ENCODE measurements around the gene STIMATE.

Gene STIMATE

GRCh38 chr3:52841211-52841980 is 56.0 kb downstream of the STIMATE start:
- DNase-seq (ENCODE audit: low spot score): no peak

- DNase-seq (ENCODE audit: low spot score): no peak
Measured at GRCh38 chr3:52839892-52840545, 57.3 kb downstream of the STIMATE start.

- DNase-seq (ENCODE audit: low spot score): no peak
Measured at GRCh38 chr3:52839268-52839575, 58.1 kb downstream of the STIMATE start.

DNA sequence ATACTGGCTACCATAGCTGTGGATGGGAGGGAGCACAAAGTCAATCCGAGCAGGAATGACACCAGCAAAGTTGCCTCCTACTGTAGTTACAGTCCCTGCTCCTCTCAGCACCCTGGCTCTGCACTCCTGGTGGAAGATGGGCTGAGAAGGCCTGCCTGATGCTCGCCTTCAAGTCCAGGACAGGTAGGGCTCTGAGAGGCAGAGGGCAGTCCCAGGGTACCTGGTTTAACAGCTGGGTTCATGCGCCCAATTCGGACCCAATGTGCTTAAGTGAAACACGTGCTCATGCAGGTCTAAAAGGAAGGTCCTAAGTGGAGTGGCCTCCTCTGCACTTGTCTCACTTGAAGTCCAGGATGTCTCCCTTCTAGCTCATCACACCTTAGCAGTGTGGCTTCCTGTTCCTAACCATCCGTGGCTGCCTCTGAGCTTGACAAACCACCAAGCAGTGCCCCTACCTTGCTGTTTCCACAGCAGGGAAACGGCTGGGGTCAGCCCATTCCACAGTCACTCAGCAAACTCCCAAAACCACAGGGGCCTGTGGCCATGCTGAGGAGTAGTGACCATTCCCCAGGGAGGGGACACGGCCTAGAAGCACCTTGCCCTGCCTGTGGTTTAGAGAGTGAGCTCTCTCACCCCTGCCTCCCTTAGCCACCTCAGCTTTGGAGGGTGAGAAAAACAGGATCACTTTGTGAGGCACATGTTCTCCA is 58.6 kb downstream of the STIMATE start:
- DNase-seq (ENCODE audit: low spot score): peak; percentile 27

DNA sequence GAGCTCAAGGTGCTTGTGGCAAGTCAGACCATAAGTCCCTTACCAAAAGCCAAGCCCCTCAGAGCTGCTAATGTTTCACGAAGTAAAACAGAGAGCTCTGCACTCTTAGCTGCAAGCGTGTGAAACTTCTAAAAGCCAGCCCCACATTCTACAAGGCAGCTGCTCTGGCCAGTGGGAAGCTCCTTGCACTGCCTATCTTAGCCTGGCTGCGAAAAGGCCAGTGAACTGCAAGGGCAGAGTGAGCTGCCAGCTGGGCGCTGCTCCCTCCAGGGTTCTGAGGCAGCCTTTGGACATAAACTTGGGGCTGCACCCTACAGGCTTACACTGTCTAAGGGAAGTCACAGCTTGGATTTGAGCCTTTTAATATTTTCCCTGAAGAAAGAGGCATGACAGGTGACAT is 60.4 kb downstream of the STIMATE start:
- DNase-seq (ENCODE audit: low spot score): no peak

- DNase-seq (ENCODE audit: low spot score): no peak
Measured at GRCh38 chr3:52836471-52836845, 60.9 kb downstream of the STIMATE start.

DNA sequence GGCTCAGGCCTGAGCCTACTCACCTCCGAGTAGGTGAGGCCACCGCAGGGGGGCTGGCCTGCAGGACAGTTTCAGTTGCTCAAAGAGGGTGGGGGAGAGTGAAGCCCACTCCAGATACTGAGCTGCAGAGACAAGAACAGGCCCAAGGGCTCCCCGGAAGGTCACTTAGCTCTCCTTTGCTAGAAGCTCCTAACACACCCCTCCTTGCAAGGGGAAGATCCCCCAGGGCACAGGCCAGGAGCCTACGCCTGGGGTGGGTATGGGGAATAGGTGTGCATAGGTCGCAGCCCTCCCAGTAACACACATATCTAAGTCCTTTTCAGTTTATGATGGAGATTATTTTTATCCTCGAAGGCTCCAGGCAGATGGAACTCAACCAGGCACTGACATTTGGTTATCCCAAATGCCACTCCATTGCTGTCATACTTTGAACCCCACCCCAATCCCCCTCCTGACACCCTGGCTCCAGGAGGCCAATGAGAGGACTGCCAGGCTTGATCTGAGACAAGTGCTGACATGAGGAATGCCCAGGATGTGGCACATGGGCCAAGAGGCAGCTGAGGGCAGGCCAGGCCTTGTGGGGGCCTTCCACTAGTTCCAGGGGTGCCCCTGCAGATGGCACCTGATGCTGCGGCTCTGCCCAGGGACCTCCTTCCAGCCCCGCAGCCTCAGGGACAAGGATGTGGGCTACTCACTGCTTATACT is 61.4 kb downstream of the STIMATE start:
- DNase-seq (ENCODE audit: low spot score): no peak

DNA sequence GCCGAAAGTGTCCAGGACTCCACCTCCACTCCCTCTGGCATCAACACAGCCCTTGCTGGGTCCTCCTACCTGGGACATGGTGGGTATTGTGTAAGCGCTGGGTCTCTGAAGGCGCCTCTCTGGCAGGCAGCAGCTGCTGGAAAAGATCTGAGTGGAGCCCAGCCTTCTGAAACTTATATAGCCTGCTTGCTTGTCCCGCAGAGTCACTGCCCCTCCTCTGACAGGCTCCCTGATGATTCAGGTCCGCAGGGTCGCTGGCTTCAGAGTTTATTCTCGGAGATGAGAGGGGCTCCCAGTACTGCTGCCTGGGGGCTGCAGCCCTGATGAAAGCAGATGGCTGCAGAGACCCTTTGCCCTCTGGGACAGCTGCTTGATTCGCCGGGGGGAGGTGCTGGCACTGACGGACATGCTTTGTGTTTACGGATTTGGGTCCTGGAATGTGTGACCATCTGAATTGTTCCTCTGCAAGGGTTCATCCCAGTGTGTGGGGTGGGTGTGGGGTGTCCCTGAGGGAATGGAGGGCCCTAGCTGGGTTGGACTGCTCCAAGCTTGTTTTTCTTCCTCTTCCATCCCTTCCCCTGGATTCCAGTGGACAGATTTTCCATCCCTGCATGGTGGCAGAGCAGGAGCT is 62.4 kb downstream of the STIMATE start, which contains the start of gene MUSTN1:
Gene MUSTN1, minus strand, starts transcription at position 149 of the 631 bp plus-strand sequence. Its CDS starts 71 bp downstream, at position 78.
- no peak for DNase-seq (ENCODE audit: low spot score)

DNA sequence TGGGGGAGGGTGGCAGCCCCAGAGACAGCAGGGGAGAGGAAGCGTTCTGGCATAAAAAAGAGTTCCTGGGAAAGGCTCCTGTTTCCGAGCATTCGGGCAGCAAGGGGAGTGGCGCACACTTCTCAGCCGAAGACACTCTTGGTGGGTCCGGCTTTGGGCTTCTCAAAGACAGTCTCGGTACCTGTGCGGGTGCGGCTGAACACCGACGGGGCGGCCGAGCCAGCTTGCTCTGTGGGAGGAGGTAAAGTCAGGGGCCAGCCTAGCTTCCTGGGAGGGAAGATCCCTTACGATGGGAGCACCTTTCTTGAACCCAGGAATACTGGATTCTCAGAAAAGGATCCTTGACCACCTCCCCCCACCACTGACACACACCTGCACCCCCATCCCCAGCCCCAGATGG is 64.1 kb downstream of the STIMATE start:
- DNase-seq (ENCODE audit: low spot score): no peak

DNA sequence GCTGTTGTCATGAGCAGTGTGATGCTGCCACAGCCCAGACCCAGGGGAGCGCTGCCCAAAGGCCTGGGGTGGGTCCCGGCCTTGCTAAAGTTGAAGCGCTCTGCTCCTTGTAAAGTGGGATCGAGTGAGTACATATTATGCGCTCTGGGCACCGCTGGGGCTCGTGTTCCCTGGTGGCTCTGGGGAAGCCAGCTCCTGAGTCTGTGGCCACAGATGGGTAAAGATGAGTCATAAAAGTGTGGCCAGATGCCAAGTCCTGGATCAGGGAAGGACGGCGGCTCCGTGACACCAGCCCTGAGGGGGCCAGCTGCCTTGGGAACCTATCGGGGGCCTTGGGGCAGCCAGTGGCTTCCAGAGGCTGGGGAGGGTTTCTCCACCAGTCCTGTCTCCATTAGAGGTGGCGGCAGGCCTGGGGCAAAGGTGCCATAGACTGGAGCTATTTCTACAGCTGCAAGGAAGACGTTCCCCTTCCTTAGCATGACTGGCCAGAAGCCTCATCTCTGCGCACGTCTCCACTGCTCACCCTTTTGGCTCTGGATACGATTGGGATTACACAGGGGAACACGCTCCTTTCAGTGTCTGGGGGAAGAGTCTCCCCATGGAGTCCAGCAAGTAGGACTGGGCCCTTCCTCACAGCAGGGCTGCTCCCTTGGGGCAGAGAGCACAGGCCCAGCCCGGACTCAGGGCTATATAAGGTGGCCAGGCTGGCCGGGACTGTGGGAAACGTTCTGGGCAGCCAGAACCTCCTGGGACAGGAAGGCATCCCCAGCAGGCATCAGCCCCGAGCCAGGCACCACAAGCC is 65.6 kb downstream of the STIMATE start:
- no peak for DNase-seq (ENCODE audit: low spot score)

GRCh38 chr3:52830535-52831258 is 66.7 kb downstream of the STIMATE start, which contains the start of gene ITIH4:
ITIH4 (minus strand) TSS chr3:52830672; CDS start chr3:52830642, 30 bp downstream.
- no peak for DNase-seq (ENCODE audit: low spot score)

DNA sequence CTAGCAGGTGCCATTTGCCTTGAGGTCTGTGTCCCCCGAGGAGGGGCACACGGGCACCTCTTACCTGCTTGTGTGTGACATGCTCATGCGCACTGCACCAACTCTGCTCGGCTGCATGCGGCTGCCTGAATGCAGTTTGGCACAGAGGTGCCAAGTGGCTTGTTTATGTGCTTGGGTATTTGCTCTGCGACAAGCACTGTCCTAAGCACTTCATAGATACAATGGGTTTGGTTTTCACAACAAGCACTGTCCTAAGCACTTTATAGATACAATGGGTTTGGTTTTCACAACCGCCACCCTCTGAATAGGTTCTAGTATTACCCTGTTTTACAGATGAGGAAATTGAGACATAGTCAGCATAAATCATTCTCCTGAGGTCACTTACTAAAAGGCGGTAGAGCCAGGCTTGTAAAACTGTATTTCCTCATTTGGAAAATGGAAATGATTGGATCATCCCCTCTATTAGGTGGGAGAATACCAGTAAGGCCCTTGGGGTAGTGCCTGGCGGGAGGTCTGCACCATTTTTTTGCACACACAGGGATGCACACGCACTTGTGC is 67.4 kb downstream of the STIMATE start:
- DNase-seq (ENCODE audit: low spot score): no peak

DNA sequence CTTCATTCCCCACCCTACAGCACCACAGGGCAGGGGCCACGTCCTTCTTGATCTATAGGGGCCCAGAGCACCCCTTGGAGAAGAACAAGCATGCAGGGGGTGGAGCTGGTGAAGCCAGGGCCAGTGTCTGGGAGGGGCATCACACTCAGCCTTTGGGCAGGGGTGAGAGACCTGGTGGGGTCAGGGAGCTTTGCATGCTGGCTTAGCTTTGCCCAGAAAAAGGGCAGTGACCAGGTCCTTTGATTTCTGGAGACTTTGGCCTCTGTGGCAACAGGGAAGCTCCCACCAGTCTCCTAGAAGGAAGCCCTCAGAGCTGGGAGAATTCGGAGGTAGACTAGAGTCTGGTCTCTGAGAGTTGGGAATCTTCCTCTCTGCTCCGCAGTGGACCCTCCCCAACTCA is 67.9 kb downstream of the STIMATE start:
- DNase-seq (ENCODE audit: low spot score): no peak

DNA sequence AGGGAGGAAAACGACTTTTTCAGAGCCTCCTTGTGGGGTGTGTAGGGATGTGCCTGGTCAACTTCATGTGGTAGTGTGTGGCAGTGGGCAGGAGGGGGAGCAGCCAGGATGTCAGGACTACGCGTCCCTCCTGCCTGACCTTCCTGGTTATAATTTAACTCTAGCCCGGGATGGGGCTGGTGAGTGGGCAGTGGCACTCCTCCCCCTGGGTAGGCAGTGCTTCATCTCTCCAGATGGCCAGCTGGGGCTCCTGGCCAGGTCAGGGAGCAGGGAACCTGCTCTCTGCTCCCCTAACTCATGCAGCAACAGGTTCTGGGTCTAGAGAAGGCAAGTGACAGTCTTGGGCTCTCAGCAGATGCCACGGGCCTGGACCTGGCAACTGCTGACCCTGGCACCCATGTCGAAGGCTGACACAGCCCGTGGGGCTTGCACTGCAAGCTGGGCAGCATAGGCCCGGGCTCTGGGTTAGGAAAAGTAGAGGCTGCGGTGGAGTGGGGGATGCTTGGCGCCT is 69.4 kb downstream of the STIMATE start:
- DNase-seq (ENCODE audit: low spot score): no peak

DNA sequence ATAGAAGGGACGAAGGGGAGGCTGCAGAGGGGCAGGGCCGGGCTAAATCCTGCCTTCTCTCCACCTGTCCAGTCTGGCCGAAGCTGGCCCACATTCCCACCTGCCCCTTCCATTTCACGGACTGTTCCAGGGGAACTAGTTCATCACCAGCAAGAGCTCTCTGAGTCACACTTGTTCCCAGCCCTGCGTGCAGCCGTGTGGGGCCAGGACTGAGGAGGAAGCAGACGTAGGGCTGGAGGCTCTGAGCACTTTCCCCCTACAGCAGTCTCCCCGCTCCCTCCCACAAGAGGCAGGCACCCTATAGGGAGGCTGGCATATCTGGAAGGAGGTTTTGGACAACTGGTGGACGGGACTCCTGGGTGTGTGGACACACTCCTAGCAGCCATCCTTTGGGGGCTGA is 69.9 kb downstream of the STIMATE start:
- no peak for DNase-seq (ENCODE audit: low spot score)

DNA sequence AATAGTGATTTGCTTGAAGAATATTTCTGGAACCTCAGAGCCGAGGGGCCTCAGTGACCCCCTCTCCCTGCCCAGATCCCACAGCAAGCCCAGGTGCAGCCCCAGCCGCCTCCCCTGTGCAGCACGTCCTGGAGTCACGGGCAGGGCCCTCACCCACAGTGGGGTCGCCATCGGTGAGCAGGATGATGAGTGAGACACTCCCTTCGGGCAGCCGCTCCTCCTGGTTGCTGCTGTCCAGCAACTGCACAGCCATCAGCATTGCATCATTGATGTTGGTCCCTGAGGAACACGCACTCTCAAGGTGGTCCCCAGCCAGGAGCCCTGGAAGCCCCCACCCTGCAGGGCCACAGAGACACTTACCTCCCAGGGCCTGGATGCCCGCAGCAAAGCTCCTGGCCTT is 73.3 kb downstream of the STIMATE start:
- DNase-seq (ENCODE audit: low spot score): no peak

DNA sequence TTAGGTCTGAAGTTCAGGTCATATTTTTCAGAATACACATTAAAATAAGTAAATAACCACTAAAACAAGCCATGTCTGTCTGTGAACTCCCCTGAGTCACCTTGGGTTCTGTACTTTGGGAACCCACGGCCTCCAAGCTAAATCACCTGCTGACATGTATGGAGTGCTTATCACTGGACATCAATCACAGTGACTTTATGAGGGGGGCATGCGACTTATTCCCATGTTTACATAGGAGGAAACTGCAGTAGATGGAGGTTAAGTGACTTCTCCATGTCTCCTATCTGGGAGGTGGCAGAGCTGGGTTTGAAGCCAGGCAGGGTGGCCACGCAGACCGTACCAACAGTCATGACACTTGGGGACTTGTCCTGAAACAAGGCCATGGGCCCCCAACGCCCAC is 75.0 kb downstream of the STIMATE start:
- DNase-seq (ENCODE audit: low spot score): no peak

DNA sequence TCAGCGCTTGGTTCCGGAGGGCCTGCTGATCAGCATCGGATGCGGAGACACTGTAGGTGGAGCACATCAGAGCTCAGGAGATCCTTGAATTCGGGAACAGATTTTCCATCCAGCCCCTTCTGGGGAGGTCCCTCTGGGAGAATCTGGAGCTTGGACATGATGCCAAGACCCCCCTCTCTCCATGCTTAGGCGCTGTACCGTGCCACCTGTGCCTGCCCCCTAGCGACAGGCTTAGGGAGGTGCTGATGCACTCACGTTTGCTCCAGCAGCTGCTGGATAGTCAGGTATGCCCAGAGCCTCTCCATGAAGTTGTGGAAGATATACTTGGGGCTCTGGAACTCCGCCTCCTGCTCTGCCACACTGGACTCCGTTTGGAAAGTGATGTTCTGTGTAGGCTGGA is 76.6 kb downstream of the STIMATE start:
- no peak for DNase-seq (ENCODE audit: low spot score)

- no peak for DNase-seq (ENCODE audit: low spot score)
Measured at GRCh38 chr3:52819936-52820335, 77.4 kb downstream of the STIMATE start.

- DNase-seq (ENCODE audit: low spot score): no peak
Measured at GRCh38 chr3:52817860-52818259, 79.5 kb downstream of the STIMATE start.

Data from CD4-positive, alpha-beta T cell treated with Interleukin-6 at 100 ng/mL for 8 hours (primary cell).